Thoracic aorta (tissue), 2 donors: ENCODE data around the gene ARHGEF37. TPM values are rescaled to one million over a fixed set of nuclear protein-coding genes. Genes with fewer than 3 reads are reported as not detected.

Source experiments
- ATAC-seq: fragments of 150-250 bp; one replicate; pipeline ENCODE4 v1.8.0; 2017; ENCODE audit warnings: low read depth; ENCODE audit not compliant: insufficient number of reproducible peaks, low FRiP score
- DNase-seq: peaks from one replicate; pipeline ENCODE4 v3.0.0-alpha.2; 2020; ENCODE audit warnings: low spot score
- H3K27ac ChIP-seq, 2 donors: fragments of 200-600 bp; sonication (generic); 1 replicate in 1 of 2; 2 replicates in 1 of 2; pipeline ENCODE4 v1.5.1; 2016; ENCODE audit warnings: mild to moderate bottlenecking in 2 of 2, moderate library complexity in 2 of 2
- H3K27me3 ChIP-seq: fragments of 200-600 bp; sonication (generic); replicated peaks from 2 replicates; pipeline ENCODE4 v1.6.0; 2016; ENCODE audit warnings: mild to moderate bottlenecking; ENCODE audit not compliant: insufficient read depth
- H3K36me3 ChIP-seq: fragments of 200-600 bp; sonication (generic); one replicate; pipeline ENCODE4 v1.5.1; 2016
- H3K4me1 ChIP-seq, 2 donors: fragments of 200-600 bp; sonication (generic); 1 replicate in 1 of 2; 2 replicates in 1 of 2; pipeline versions ENCODE4 v1.5.1 to v1.6.0; 2016; ENCODE audit warnings: low read depth in 2 of 2, mild to moderate bottlenecking in 1 of 2; ENCODE audit not compliant: control insufficient read depth in 1 of 2
- H3K4me3 ChIP-seq: fragments of 200-600 bp; sonication (generic); 2 replicates; pipeline ENCODE4 v1.5.1; 2016; ENCODE audit warnings: mild to moderate bottlenecking
- H3K9me3 ChIP-seq: fragments of 200-600 bp; sonication (generic); 2 replicates; pipeline ENCODE4 v1.5.1; 2016
- CTCF ChIP-seq: fragments of 200-600 bp; sonication (generic); IDR thresholded peaks from one replicate; pipeline ENCODE4 v1.5.1; 2019; ENCODE audit warnings: antibody characterized with exemption
- total RNA-seq, 2 donors: library from RNA; depleted of rRNA; stranded (reverse); fragments of >200 nt; gene quantifications; one replicate each; pipeline versions ENCODE4 v1.1.0 to v1.2.3, GENCODE V29; 2016

The ARHGEF37 gene
- total RNA-seq, 2 donors from 2014 or later: 5.6 to 11.4 TPM

- H3K36me3 ChIP-seq: no peaks in the 10 kb centered on the region
- DNase-seq: no peak
- TF ChIP-seq CTCF: no peak
Observed at GRCh38 chr5:149680810-149681221, 99.5 kb downstream of the ARHGEF37 start.

GRCh38 chr5:149681252-149681651, 100.0 kb downstream of the ARHGEF37 start:
- no peak for ATAC-seq

More at GRCh38 chr5:149680810-149681221, 99.5 kb downstream of the ARHGEF37 start:
- Histone ChIP-seq H3K27ac (no peak overlapping the region), H3K4me1 (no peaks in the 10 kb centered on the region), H3K4me3 (no peak overlapping the region), H3K27me3 (no peaks in the 10 kb centered on the region), H3K9me3 (no peaks in the 10 kb centered on the region)
- ATAC-seq: no peak

GRCh38 chr5:149681922-149682321, 100.6 kb downstream of the ARHGEF37 start:
- no peak overlapping the region for H3K27ac ChIP-seq
- no peak for DNase-seq

More at GRCh38 chr5:149681252-149681651, 100.0 kb downstream of the ARHGEF37 start:
- Histone ChIP-seq H3K4me1 (no peaks in the 10 kb centered on the region), H3K27me3 (no peaks in the 10 kb centered on the region), H3K4me3 (no peak overlapping the region), H3K36me3 (no peaks in the 10 kb centered on the region), H3K9me3 (no peaks in the 10 kb centered on the region), H3K27ac (no peak overlapping the region)
- no peak for TF ChIP-seq CTCF
- no peak for DNase-seq

GRCh38 chr5:149682532-149683075, 101.3 kb downstream of the ARHGEF37 start:
- ATAC-seq: no peak

More at GRCh38 chr5:149681922-149682321, 100.6 kb downstream of the ARHGEF37 start:
- Histone ChIP-seq H3K4me1 (no peaks in the 10 kb centered on the region), H3K9me3 (no peaks in the 10 kb centered on the region), H3K27me3 (no peaks in the 10 kb centered on the region), H3K36me3 (no peaks in the 10 kb centered on the region), H3K4me3 (no peak overlapping the region)
- no peak for TF ChIP-seq CTCF
- ATAC-seq: no peak

GRCh38 chr5:149683964-149684363, 102.7 kb downstream of the ARHGEF37 start:
- Histone ChIP-seq H3K27me3 (no peaks in the 10 kb centered on the region), H3K9me3 (no peaks in the 10 kb centered on the region), H3K4me1 (no peaks in the 10 kb centered on the region), H3K27ac (no peak overlapping the region), H3K36me3 (no peaks in the 10 kb centered on the region), H3K4me3 (no peak overlapping the region)
- ATAC-seq (no peak), DNase-seq (no peak)
- no peak for TF ChIP-seq CTCF

More at GRCh38 chr5:149682532-149683075, 101.3 kb downstream of the ARHGEF37 start:
- Histone ChIP-seq H3K27me3 (no peaks in the 10 kb centered on the region), H3K4me1 (no peaks in the 10 kb centered on the region), H3K9me3 (no peaks in the 10 kb centered on the region), H3K27ac (no peak overlapping the region), H3K4me3 (no peak overlapping the region), H3K36me3 (no peaks in the 10 kb centered on the region)
- no peak for TF ChIP-seq CTCF
- no peak for DNase-seq
